ENCODE measurements around the gene DSG4.

The DSG4 gene

GRCh38 chr18:31440787-31441186 is 64.2 kb downstream of the DSG4 start:
- no peak for DNase-seq
- in situ Hi-C loops (cut with MboI; ENCODE audit: low pct_unique_long_range_greater_than_20kb, low sequenced_read_pairs) = no loop called here

- DNase-seq = no peak
- in situ Hi-C loops (cut with MboI; ENCODE audit: low pct_unique_long_range_greater_than_20kb, low sequenced_read_pairs) = no loop called here
Observed at GRCh38 chr18:31441493-31441892, 64.9 kb downstream of the DSG4 start.

- in situ Hi-C loops (cut with MboI; ENCODE audit: low pct_unique_long_range_greater_than_20kb, low sequenced_read_pairs) = no loop called here
- no peak for DNase-seq
Observed at GRCh38 chr18:31444142-31444541, 67.6 kb downstream of the DSG4 start.

GRCh38 chr18:31445908-31446307 is 69.3 kb downstream of the DSG4 start:
- in situ Hi-C loops (cut with MboI; ENCODE audit: low pct_unique_long_range_greater_than_20kb, low sequenced_read_pairs) = no loop called here
- DNase-seq = no peak

- DNase-seq = no peak
- in situ Hi-C loops (cut with MboI; ENCODE audit: low pct_unique_long_range_greater_than_20kb, low sequenced_read_pairs) = no loop called here
Observed at GRCh38 chr18:31446854-31447253, 70.3 kb downstream of the DSG4 start.

- no peak for DNase-seq
- in situ Hi-C loops (cut with MboI; ENCODE audit: low pct_unique_long_range_greater_than_20kb, low sequenced_read_pairs) = no loop called here
Observed at GRCh38 chr18:31447530-31448191, 71.1 kb downstream of the DSG4 start, which contains the start of gene DSG3. TSS of gene DSG3 (plus strand) at chr18:31447741. CDS start at chr18:31447878, 137 bp downstream.

- in situ Hi-C loops (cut with MboI; ENCODE audit: low pct_unique_long_range_greater_than_20kb, low sequenced_read_pairs) = no loop called here
- DNase-seq = no peak
Observed at GRCh38 chr18:31450409-31450808, 73.8 kb downstream of the DSG4 start.

- in situ Hi-C loops (cut with MboI; ENCODE audit: low pct_unique_long_range_greater_than_20kb, low sequenced_read_pairs) = no loop called here
- DNase-seq = no peak
Observed at GRCh38 chr18:31451625-31452024, 75.0 kb downstream of the DSG4 start.

GRCh38 chr18:31454066-31454708 is 77.6 kb downstream of the DSG4 start:
- in situ Hi-C loops (cut with MboI; ENCODE audit: low pct_unique_long_range_greater_than_20kb, low sequenced_read_pairs) = no loop called here
- DNase-seq = no peak

Measured in KBM-7 (cell line).